Mesenchymal stem cell (in vitro differentiated cells and primary cell): ENCODE results near the gene GLI3.
A peak's percentile ranks its signal among the peaks of the same experiment; 100 is the strongest.

ENCODE experiments used
- DNase-seq: peaks from one replicate; pipeline ENCODE4 v3.0.0-alpha.2; 2013
- H2AFZ ChIP-seq: one replicate; pipeline ENCODE4 v1.6.1; 2013; ENCODE audit warnings: low read depth, mild to moderate bottlenecking, control low read depth, inconsistent platforms, low read length, moderate library complexity
- H2AK5ac ChIP-seq: 2 replicates; pipeline ENCODE4 v1.6.1; 2013; ENCODE audit warnings: low read length, moderate library complexity, mild to moderate bottlenecking, inconsistent platforms; ENCODE audit not compliant: severe bottlenecking
- H2BK120ac ChIP-seq: one replicate; pipeline ENCODE4 v1.6.1; 2013; ENCODE audit warnings: low read depth, mild to moderate bottlenecking, inconsistent platforms, low read length, moderate library complexity
- H2BK12ac ChIP-seq, 2 experiments: one replicate each; pipeline ENCODE4 v1.6.1; 2013; ENCODE audit warnings: inconsistent platforms in 2 of 2, low read length in 2 of 2, mild to moderate bottlenecking in 2 of 2, moderate library complexity in 2 of 2, control low read depth in 1 of 2
- H2BK15ac ChIP-seq: one replicate; pipeline ENCODE4 v1.6.1; 2013; ENCODE audit warnings: mild to moderate bottlenecking, low read depth, inconsistent platforms; ENCODE audit not compliant: poor library complexity, severe bottlenecking
- H2BK5ac ChIP-seq: 2 replicates; pipeline ENCODE4 v1.6.1; 2013; ENCODE audit warnings: low read depth, mild to moderate bottlenecking, low read length, control low read depth, inconsistent platforms; ENCODE audit not compliant: poor library complexity, severe bottlenecking
- H3K14ac ChIP-seq, 2 experiments: one replicate each; pipeline ENCODE4 v1.6.1; 2013; ENCODE audit warnings: inconsistent platforms in 2 of 2, low read length in 2 of 2, control low read depth in 1 of 2, mild to moderate bottlenecking in 1 of 2, moderate library complexity in 1 of 2
- H3K18ac ChIP-seq, 2 experiments: one replicate each; pipeline ENCODE4 v1.6.1; 2013; ENCODE audit warnings: inconsistent platforms in 2 of 2, low read length in 2 of 2, control low read depth in 1 of 2, low read depth in 1 of 2, mild to moderate bottlenecking in 1 of 2
- H3K23ac ChIP-seq, 2 experiments: one replicate each; pipeline ENCODE4 v1.6.1; 2013; ENCODE audit warnings: inconsistent platforms in 2 of 2, low read length in 2 of 2, mild to moderate bottlenecking in 2 of 2, moderate library complexity in 2 of 2, control low read depth in 1 of 2
- H3K27ac ChIP-seq: 2 replicates; pipeline ENCODE4 v1.5.1; 2013; ENCODE audit warnings: mild to moderate bottlenecking, moderate library complexity, low read length, control low read depth, inconsistent platforms; ENCODE audit not compliant: poor library complexity, severe bottlenecking
- H3K27me3 ChIP-seq, 2 experiments: 2 replicates each; pipeline versions ENCODE4 v1.6.1 to v1.7.0; 2013; ENCODE audit warnings: low read length in 2 of 2, mild to moderate bottlenecking in 2 of 2, moderate library complexity in 2 of 2, control low read depth in 1 of 2, inconsistent platforms in 1 of 2; ENCODE audit not compliant: control insufficient read depth in 1 of 2, insufficient read depth in 1 of 2
- H3K36me3 ChIP-seq, 2 experiments: 2 replicates each; pipeline versions ENCODE4 v1.6.1 to v1.7.0; 2013; ENCODE audit warnings: low read length in 2 of 2, control low read depth in 1 of 2, inconsistent platforms in 1 of 2, low read depth in 1 of 2, mild to moderate bottlenecking in 1 of 2; ENCODE audit not compliant: insufficient read depth in 2 of 2, control insufficient read depth in 1 of 2
- H3K4ac ChIP-seq, 2 experiments: one replicate each; pipeline ENCODE4 v1.6.1; 2013; ENCODE audit warnings: inconsistent platforms in 2 of 2, low read length in 2 of 2, mild to moderate bottlenecking in 2 of 2, moderate library complexity in 2 of 2, control low read depth in 1 of 2, low read depth in 1 of 2
- H3K4me1 ChIP-seq: 2 replicates; pipeline ENCODE4 v1.6.1; 2013; ENCODE audit warnings: low read depth, low read length, control low read depth; ENCODE audit not compliant: control insufficient read depth, insufficient read depth
- H3K4me2 ChIP-seq: 2 replicates; pipeline ENCODE4 v1.6.1; 2013; ENCODE audit warnings: low read length, mild to moderate bottlenecking, inconsistent platforms; ENCODE audit not compliant: poor library complexity, severe bottlenecking
- H3K4me3 ChIP-seq, 2 experiments: 2 replicates each; pipeline versions ENCODE4 v1.5.1 to v1.7.0; 2013; ENCODE audit warnings: low read length in 2 of 2, mild to moderate bottlenecking in 2 of 2, control low read depth in 1 of 2, low read depth in 1 of 2; ENCODE audit not compliant: insufficient read depth in 1 of 2
- H3K79me1 ChIP-seq: replicated peaks from 2 replicates; pipeline ENCODE4 v1.6.1; 2013; ENCODE audit warnings: mild to moderate bottlenecking, control low read depth, low read length, inconsistent platforms; ENCODE audit not compliant: poor library complexity, severe bottlenecking
- H3K9ac ChIP-seq: 2 replicates; pipeline ENCODE4 v1.7.0; 2013; ENCODE audit warnings: mild to moderate bottlenecking, low read length, moderate library complexity
- H3K9me3 ChIP-seq: 2 replicates; pipeline ENCODE4 v1.7.0; 2013; ENCODE audit warnings: mild to moderate bottlenecking, low read length; ENCODE audit not compliant: control insufficient read depth
- H4K8ac ChIP-seq: one replicate; pipeline ENCODE4 v1.6.1; 2013; ENCODE audit warnings: inconsistent platforms, mild to moderate bottlenecking, low read length, moderate library complexity
- H4K91ac ChIP-seq: one replicate; pipeline ENCODE4 v1.6.1; 2013; ENCODE audit warnings: mild to moderate bottlenecking, low read length, inconsistent platforms
- WGBS: methylation state at CpG from one replicate; pipeline ENCODE4 v1.1.7; 2013; ENCODE audit warnings: mixed read lengths; 5-methylcytosine and 5-hydroxymethylcytosine counted together

Gene GLI3

GRCh38 chr7:41969561-41970105 lies 267.4 kb downstream of the GLI3 start:
- DNase-seq, result no peak
- no peak overlapping the region for H3K23ac ChIP-seq
- H3K4me1 ChIP-seq, result peaks cover 12% of the 10 kb centered on the region
- no CpG with 5 or more reads among the region's 1 CpG for WGBS
- H3K14ac ChIP-seq, result no peak overlapping the region
- no peak overlapping the region for H3K4me3 ChIP-seq
- no peak overlapping the region for H3K9ac ChIP-seq
- no peak overlapping the region for H4K91ac ChIP-seq
- no peak overlapping the region for H2AK5ac ChIP-seq
- H3K4ac ChIP-seq, result no peak overlapping the region
- H3K27me3 ChIP-seq, result no peaks in the 10 kb centered on the region
- no peak overlapping the region for H3K4me2 ChIP-seq
- no peak overlapping the region for H3K27ac ChIP-seq
- H3K18ac ChIP-seq, result no peak overlapping the region
- no peak overlapping the region for H4K8ac ChIP-seq
- no peaks in the 10 kb centered on the region for H3K79me1 ChIP-seq
- H3K9me3 ChIP-seq, result no peaks in the 10 kb centered on the region
- H2BK15ac ChIP-seq, result no peak overlapping the region
- H2AFZ ChIP-seq, result no peak overlapping the region
- H2BK12ac ChIP-seq, result no peak overlapping the region
- H3K36me3 ChIP-seq, result peaks cover 32 to 73% of the 10 kb centered on the region in 2 experiments
- H2BK5ac ChIP-seq, result no peak overlapping the region
- H2BK120ac ChIP-seq, result no peak overlapping the region

- Histone ChIP-seq H2BK15ac (no peak overlapping the region), H2BK120ac (no peak overlapping the region), H3K9ac (peak overlapping the region; percentile 40), H3K23ac (no peak overlapping the region), H2AK5ac (no peak overlapping the region), H3K9me3 (no peaks in the 10 kb centered on the region), H3K27me3 (no peaks in the 10 kb centered on the region), H2BK5ac (no peak overlapping the region), H4K91ac (no peak overlapping the region), H3K4ac (no peak overlapping the region), H3K4me2 (no peak overlapping the region), H2AFZ (no peak overlapping the region), H2BK12ac (no peak overlapping the region), H3K27ac (no peak overlapping the region), H3K18ac (no peak overlapping the region), H3K4me1 (peaks cover 12% of the 10 kb centered on the region), H4K8ac (no peak overlapping the region), H3K79me1 (no peaks in the 10 kb centered on the region), H3K4me3 (peak overlapping the region in 1 of 2 experiments; percentile 30), H3K14ac (no peak overlapping the region), H3K36me3 (peaks cover 34 to 74% of the 10 kb centered on the region in 2 experiments)
- DNase-seq, result peak; percentile 41
- 92% methylated on average over 3 of the region's 3 CpGs for WGBS
Observed at GRCh38 chr7:41967156-41967555, 269.9 kb downstream of the GLI3 start.

GRCh38 chr7:41965951-41966505 lies 271.0 kb downstream of the GLI3 start:
- Histone ChIP-seq H3K9me3 (no peaks in the 10 kb centered on the region), H3K4me2 (no peak overlapping the region), H3K9ac (no peak overlapping the region), H4K91ac (peak overlapping the region; percentile 35), H3K18ac (no peak overlapping the region), H3K4me1 (peaks cover 12% of the 10 kb centered on the region), H3K4me3 (no peak overlapping the region), H4K8ac (peak overlapping the region; percentile 30), H2BK5ac (no peak overlapping the region), H3K27me3 (no peaks in the 10 kb centered on the region), H3K4ac (no peak overlapping the region), H3K27ac (no peak overlapping the region), H3K79me1 (no peaks in the 10 kb centered on the region), H2BK15ac (no peak overlapping the region), H3K23ac (no peak overlapping the region), H2BK120ac (no peak overlapping the region), H2AFZ (no peak overlapping the region), H2BK12ac (no peak overlapping the region), H3K36me3 (peaks cover 28 to 74% of the 10 kb centered on the region in 2 experiments), H3K14ac (no peak overlapping the region), H2AK5ac (no peak overlapping the region)
- 98% methylated on average over 62 of the region's 62 CpGs for WGBS
- no peak for DNase-seq

GRCh38 chr7:41964849-41965745 lies 271.9 kb downstream of the GLI3 start:
- no peak overlapping the region for H2AFZ ChIP-seq
- H2BK12ac ChIP-seq, result no peak overlapping the region
- peaks cover 12% of the 10 kb centered on the region for H3K4me1 ChIP-seq
- no peak overlapping the region for H2BK15ac ChIP-seq
- no peak overlapping the region for H3K4ac ChIP-seq
- no peak overlapping the region for H2BK120ac ChIP-seq
- WGBS, result 99% methylated on average over 47 of the region's 47 CpGs
- H3K4me2 ChIP-seq, result no peak overlapping the region
- H3K79me1 ChIP-seq, result no peaks in the 10 kb centered on the region
- H3K27ac ChIP-seq, result no peak overlapping the region
- no peak overlapping the region for H2BK5ac ChIP-seq
- no peak overlapping the region for H3K18ac ChIP-seq
- DNase-seq, result no peak
- no peak overlapping the region for H3K23ac ChIP-seq
- peaks cover 28 to 81% of the 10 kb centered on the region in 2 experiments for H3K36me3 ChIP-seq
- no peaks in the 10 kb centered on the region for H3K9me3 ChIP-seq
- H4K91ac ChIP-seq, result no peak overlapping the region
- no peak overlapping the region for H2AK5ac ChIP-seq
- H3K27me3 ChIP-seq, result no peaks in the 10 kb centered on the region
- H3K4me3 ChIP-seq, result no peak overlapping the region
- peak overlapping the region; percentile 47 for H4K8ac ChIP-seq
- H3K14ac ChIP-seq, result peak overlapping the region in 1 of 2 experiments; percentile 47
- H3K9ac ChIP-seq, result no peak overlapping the region
